Measurements from ENCODE around the gene CBFA2T2. TPM values are rescaled to one million over a fixed set of nuclear protein-coding genes. Genes with fewer than 3 reads are reported as not detected.
A peak's percentile ranks its signal among the peaks of the same experiment; 100 is the strongest.

CBFA2T2 gene
- total RNA-seq, 1 experiment from 2014 or later: 15.4 TPM

DNA sequence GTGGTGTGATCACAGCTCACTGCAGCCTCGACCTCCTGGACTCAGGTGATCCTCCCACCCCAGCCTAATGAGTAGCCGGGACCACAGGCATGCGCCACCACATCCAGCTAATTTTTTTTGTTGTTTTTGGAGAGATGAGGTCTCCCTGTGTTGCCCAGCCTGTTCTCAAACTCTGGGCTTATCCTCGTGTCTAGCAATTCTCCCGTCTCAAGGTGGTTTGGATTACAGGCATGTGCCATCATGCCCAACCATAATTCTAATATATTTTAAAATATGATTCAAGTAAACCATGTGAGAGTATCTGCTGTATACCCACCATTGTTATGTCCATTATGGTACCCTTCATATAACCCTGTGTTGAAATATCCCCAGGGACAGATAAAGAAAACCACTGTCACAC lies 112.0 kb downstream of the CBFA2T2 start:
- TF ChIP-seq, protein P1, sequence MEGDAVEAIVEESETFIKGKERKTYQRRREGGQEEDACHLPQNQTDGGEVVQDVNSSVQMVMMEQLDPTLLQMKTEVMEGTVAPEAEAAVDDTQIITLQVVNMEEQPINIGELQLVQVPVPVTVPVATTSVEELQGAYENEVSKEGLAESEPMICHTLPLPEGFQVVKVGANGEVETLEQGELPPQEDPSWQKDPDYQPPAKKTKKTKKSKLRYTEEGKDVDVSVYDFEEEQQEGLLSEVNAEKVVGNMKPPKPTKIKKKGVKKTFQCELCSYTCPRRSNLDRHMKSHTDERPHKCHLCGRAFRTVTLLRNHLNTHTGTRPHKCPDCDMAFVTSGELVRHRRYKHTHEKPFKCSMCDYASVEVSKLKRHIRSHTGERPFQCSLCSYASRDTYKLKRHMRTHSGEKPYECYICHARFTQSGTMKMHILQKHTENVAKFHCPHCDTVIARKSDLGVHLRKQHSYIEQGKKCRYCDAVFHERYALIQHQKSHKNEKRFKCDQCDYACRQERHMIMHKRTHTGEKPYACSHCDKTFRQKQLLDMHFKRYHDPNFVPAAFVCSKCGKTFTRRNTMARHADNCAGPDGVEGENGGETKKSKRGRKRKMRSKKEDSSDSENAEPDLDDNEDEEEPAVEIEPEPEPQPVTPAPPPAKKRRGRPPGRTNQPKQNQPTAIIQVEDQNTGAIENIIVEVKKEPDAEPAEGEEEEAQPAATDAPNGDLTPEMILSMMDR (IDR thresholded peaks at IDR 0.05; ENCODE audit: unreplicated experiment): no peak
- CTCF ChIA-PET: interaction anchor here (0.6 kb wide), 1 partner anchor 101 kb away, joined by 3 read pairs; no protein-coding TSS in a partner anchor
- DNase-seq (ENCODE audit: unreplicated experiment): no peak
- POLR2A ChIA-PET: interaction anchor here (0.7 to 1.1 kb wide), 2 partner anchors 112 to 191 kb away, joined by 3 to 4 read pairs; partner anchors contain the start of gene CBFA2T2
- H3K4me1 Mint-ChIP-seq (ENCODE audit: insufficient read depth, unreplicated experiment): peaks cover 14% of the 10 kb centered on the region
- no peak overlapping the region for H3K27ac Mint-ChIP-seq (ENCODE audit: low read depth, unreplicated experiment)
- intact Hi-C loops (cut with micrococcal nuclease): no loop called here
- peaks cover 13% of the 10 kb centered on the region for H3K36me3 Mint-ChIP-seq (ENCODE audit: insufficient read depth, unreplicated experiment)
- no TSS peak for BruUV-seq (replicated peaks)
- H3K9me3 Mint-ChIP-seq (ENCODE audit: unreplicated experiment): no peaks in the 10 kb centered on the region
- no peaks in the 10 kb centered on the region for H3K27me3 Mint-ChIP-seq (ENCODE audit: insufficient read depth, unreplicated experiment)
- no peak overlapping the region for H3K4me3 Mint-ChIP-seq (ENCODE audit: unreplicated experiment)

DNA sequence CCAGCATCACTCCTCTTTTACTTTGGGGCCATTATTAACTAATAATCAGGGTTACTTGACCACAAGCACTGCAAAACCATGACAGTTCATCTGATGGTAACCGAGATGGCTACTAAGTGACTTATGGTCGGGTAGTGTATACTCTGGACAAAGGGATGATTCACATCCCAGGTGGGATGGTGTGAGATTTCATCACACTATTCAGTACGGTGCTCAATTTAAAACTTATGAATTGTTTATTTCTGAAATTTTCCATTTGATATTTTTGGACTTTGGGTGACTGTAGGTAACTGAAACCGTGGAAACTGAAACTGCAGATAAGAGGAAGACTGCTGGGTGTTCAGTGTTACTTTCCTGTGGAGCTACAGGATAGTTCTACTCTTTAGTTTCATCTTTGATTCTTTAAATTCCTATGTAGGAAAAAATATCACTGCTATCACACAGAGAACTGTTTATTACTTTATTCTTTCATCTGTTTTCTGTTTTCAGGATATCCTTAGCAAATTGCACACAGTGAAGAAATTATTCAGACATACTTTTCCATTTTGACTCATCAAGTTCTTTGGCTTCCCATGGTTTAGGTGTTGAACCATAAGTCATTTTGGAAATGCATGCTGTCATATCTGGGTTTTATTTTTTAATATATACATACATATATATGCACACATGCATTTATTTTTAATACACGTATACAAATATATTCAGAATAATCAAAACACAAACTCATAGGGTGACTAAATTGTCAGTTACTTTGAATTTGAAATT lies 113.1 kb downstream of the CBFA2T2 start:
- CTCF ChIA-PET: interaction anchor here (0.6 to 2.1 kb wide), 2 partner anchors 8 to 176 kb away, joined by 4 to 7 read pairs; no protein-coding TSS in a partner anchor
- DNase-seq (ENCODE audit: unreplicated experiment): peak; percentile 42
- BruUV-seq (replicated peaks): no TSS peak
- Mint-ChIP-seq H3K4me1 (ENCODE audit: insufficient read depth, unreplicated experiment) (peaks cover 14% of the 10 kb centered on the region), H3K27ac (ENCODE audit: low read depth, unreplicated experiment) (no peak overlapping the region), H3K36me3 (ENCODE audit: insufficient read depth, unreplicated experiment) (peaks cover 7% of the 10 kb centered on the region), H3K27me3 (ENCODE audit: insufficient read depth, unreplicated experiment) (no peaks in the 10 kb centered on the region), H3K9me3 (ENCODE audit: unreplicated experiment) (no peaks in the 10 kb centered on the region), H3K4me3 (ENCODE audit: unreplicated experiment) (no peak overlapping the region)
- POLR2A ChIA-PET: no interaction called here
- intact Hi-C loops (cut with micrococcal nuclease): no loop called here
- TF ChIP-seq, protein P1 (IDR thresholded peaks at IDR 0.05; ENCODE audit: unreplicated experiment): no peak

GRCh38 chr20:33604084-33604990 lies 114.4 kb downstream of the CBFA2T2 start:
- no peak overlapping the region for H3K27ac Mint-ChIP-seq (ENCODE audit: low read depth, unreplicated experiment)

More at GRCh38 chr20:33604084-33604990, 114.4 kb downstream of the CBFA2T2 start:
- TF ChIP-seq, protein P1 (IDR thresholded peaks at IDR 0.05; ENCODE audit: unreplicated experiment): no peak
- no peaks in the 10 kb centered on the region for H3K27me3 Mint-ChIP-seq (ENCODE audit: insufficient read depth, unreplicated experiment)
- peaks cover 14% of the 10 kb centered on the region for H3K4me1 Mint-ChIP-seq (ENCODE audit: insufficient read depth, unreplicated experiment)
- peaks cover 10% of the 10 kb centered on the region for H3K36me3 Mint-ChIP-seq (ENCODE audit: insufficient read depth, unreplicated experiment)
- CTCF ChIA-PET: interaction anchor here (0.5 to 2.1 kb wide), 5 partner anchors 9 to 206 kb away, joined by 3 to 7 read pairs (median 4); no protein-coding TSS in a partner anchor
- H3K9me3 Mint-ChIP-seq (ENCODE audit: unreplicated experiment): no peaks in the 10 kb centered on the region
- DNase-seq (ENCODE audit: unreplicated experiment): no peak
- POLR2A ChIA-PET: interaction anchor here (1.2 kb wide), 1 partner anchor 37 kb away, joined by 3 read pairs; no protein-coding TSS in a partner anchor
- H3K4me3 Mint-ChIP-seq (ENCODE audit: unreplicated experiment): no peak overlapping the region
- BruUV-seq (replicated peaks): no TSS peak
- intact Hi-C loops (cut with micrococcal nuclease): no loop called here
